ENCODE data around the gene RAET1L.

GRCh38 chr6:150056156-150056555, 30.8 kb upstream of the RAET1L start:
- TF ChIP-seq CTCF (IDR thresholded peaks at IDR 0.05) (no peak), EP300 (IDR thresholded peaks at IDR 0.05) (no peak)
